HCT116 (cell line): ENCODE data around the gene AMACR.

ENCODE experiments used
- CEBPB ChIP-seq: IDR thresholded peaks from 2 replicates; pipeline ENCODE4 v1.6.1; 2012; ENCODE audit warnings: low read depth
- CTCF ChIP-seq, 3 experiments: fragments of 200-600 bp in 1 of 3; sonication (generic) in 1 of 3; IDR thresholded peaks in 2 of 3; conservative IDR thresholded peaks in 1 of 3; 2 replicates each; pipeline ENCODE4 v1.5.1; 2012 to 2017; ENCODE audit warnings: low read depth in 2 of 3, low read length in 2 of 3, antibody characterized with exemption in 1 of 3, borderline replicate concordance in 1 of 3, control low read depth in 1 of 3, mild to moderate bottlenecking in 1 of 3, mixed read lengths in 1 of 3, mixed run types in 1 of 3, moderate library complexity in 1 of 3; ENCODE audit not compliant: insufficient read depth in 1 of 3
- EZH2 ChIP-seq: fragments of 200-600 bp; sonication (generic); IDR thresholded peaks from 2 replicates; pipeline ENCODE4 v1.6.1; 2017; ENCODE audit warnings: antibody characterized with exemption, mixed run types
- FOSL1 ChIP-seq: IDR thresholded peaks from 2 replicates; pipeline ENCODE4 v1.6.1; 2012; ENCODE audit warnings: low read depth
- POLR2A ChIP-seq: IDR thresholded peaks from 2 replicates; pipeline ENCODE4 v1.7.0; 2011; ENCODE audit warnings: borderline replicate concordance; ENCODE audit not compliant: insufficient read depth, insufficient read length; ENCODE audit errors: extremely low read depth
- POLR2AphosphoS5 ChIP-seq: IDR thresholded peaks from 2 replicates; pipeline ENCODE4 v1.6.1; 2011; ENCODE audit warnings: mild to moderate bottlenecking, low read depth, low read length, moderate library complexity
- RAD21 ChIP-seq: IDR thresholded peaks from 2 replicates; pipeline ENCODE4 v1.6.1; 2012; ENCODE audit warnings: low read depth, mild to moderate bottlenecking
- SP1 ChIP-seq: IDR thresholded peaks from 2 replicates; pipeline ENCODE4 v1.6.1; 2012; ENCODE audit warnings: low read depth
- TCF7L2 ChIP-seq: IDR thresholded peaks from 2 replicates; pipeline ENCODE4 v1.7.0; 2011; ENCODE audit warnings: borderline replicate concordance, inconsistent platforms; ENCODE audit not compliant: insufficient read depth, insufficient read length; ENCODE audit errors: extremely low read depth
- TF ChIP-seq, protein P1 (sequence below): IDR thresholded peaks from 2 replicates; pipeline ENCODE4 v1.6.1; 2012
- TF ChIP-seq, protein P2 (sequence below): IDR thresholded peaks from 2 replicates; pipeline ENCODE4 v1.6.1; 2012; ENCODE audit warnings: low read depth

- no peak for TF ChIP-seq SP1
- no peak for TF ChIP-seq CEBPB
- TF ChIP-seq CTCF (IDR thresholded peaks at IDR 0.05 in 2 of 3, conservative IDR thresholded peaks at IDR 0.05 in 1 of 3; ENCODE audit: borderline replicate concordance in 1 of 3, insufficient read depth in 1 of 3, low read depth in 2 of 3, low read length in 2 of 3): no peak
- TF ChIP-seq FOSL1: no peak
- TF ChIP-seq, protein P1, sequence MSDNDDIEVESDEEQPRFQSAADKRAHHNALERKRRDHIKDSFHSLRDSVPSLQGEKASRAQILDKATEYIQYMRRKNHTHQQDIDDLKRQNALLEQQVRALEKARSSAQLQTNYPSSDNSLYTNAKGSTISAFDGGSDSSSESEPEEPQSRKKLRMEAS: no peak
- TF ChIP-seq, protein P2, sequence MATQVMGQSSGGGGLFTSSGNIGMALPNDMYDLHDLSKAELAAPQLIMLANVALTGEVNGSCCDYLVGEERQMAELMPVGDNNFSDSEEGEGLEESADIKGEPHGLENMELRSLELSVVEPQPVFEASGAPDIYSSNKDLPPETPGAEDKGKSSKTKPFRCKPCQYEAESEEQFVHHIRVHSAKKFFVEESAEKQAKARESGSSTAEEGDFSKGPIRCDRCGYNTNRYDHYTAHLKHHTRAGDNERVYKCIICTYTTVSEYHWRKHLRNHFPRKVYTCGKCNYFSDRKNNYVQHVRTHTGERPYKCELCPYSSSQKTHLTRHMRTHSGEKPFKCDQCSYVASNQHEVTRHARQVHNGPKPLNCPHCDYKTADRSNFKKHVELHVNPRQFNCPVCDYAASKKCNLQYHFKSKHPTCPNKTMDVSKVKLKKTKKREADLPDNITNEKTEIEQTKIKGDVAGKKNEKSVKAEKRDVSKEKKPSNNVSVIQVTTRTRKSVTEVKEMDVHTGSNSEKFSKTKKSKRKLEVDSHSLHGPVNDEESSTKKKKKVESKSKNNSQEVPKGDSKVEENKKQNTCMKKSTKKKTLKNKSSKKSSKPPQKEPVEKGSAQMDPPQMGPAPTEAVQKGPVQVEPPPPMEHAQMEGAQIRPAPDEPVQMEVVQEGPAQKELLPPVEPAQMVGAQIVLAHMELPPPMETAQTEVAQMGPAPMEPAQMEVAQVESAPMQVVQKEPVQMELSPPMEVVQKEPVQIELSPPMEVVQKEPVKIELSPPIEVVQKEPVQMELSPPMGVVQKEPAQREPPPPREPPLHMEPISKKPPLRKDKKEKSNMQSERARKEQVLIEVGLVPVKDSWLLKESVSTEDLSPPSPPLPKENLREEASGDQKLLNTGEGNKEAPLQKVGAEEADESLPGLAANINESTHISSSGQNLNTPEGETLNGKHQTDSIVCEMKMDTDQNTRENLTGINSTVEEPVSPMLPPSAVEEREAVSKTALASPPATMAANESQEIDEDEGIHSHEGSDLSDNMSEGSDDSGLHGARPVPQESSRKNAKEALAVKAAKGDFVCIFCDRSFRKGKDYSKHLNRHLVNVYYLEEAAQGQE: no peak
- no peak for TF ChIP-seq POLR2A
- TF ChIP-seq POLR2AphosphoS5: no peak
- no peak for TF ChIP-seq EZH2
- TF ChIP-seq TCF7L2: no peak
- no peak for TF ChIP-seq RAD21
These were observed 23.2 kb downstream of the AMACR start, which contains the start of gene SLC45A2 for GRCh38 chr5:33984671-33985124.
